Middle frontal gyrus (tissue), 1 donor: Measurements from ENCODE around the gene BTNL8.

ENCODE experiments used
- DNase-seq: peaks from one replicate; pipeline ENCODE4 v3.0.0-alpha.2; 2015; ENCODE audit warnings: low spot score; ENCODE audit errors: extremely low spot score

The BTNL8 gene

GRCh38 chr5:180960209-180960608 is 61.2 kb downstream of the BTNL8 start:
- no peak for DNase-seq

- no peak for DNase-seq
Measured at GRCh38 chr5:180969406-180969805, 70.4 kb downstream of the BTNL8 start.

GRCh38 chr5:180970336-180970735 is 71.4 kb downstream of the BTNL8 start:
- no peak for DNase-seq

GRCh38 chr5:180970875-180971274 is 71.9 kb downstream of the BTNL8 start:
- DNase-seq = no peak

GRCh38 chr5:180974612-180975315 is 75.8 kb downstream of the BTNL8 start:
- no peak for DNase-seq

- DNase-seq = no peak
Measured at GRCh38 chr5:180975338-180975737, 76.4 kb downstream of the BTNL8 start.

- DNase-seq = no peak
Measured at GRCh38 chr5:180976518-180976917, 77.6 kb downstream of the BTNL8 start.

GRCh38 chr5:180977852-180978251 is 78.9 kb downstream of the BTNL8 start:
- no peak for DNase-seq

- no peak for DNase-seq
Measured at GRCh38 chr5:180982008-180982741, 83.2 kb downstream of the BTNL8 start.

GRCh38 chr5:180988016-180988415 is 89.1 kb downstream of the BTNL8 start:
- DNase-seq = no peak

GRCh38 chr5:180988592-180988991 is 89.6 kb downstream of the BTNL8 start, which contains the start of gene BTNL3:
Gene BTNL3, plus strand, starts transcription at chr5:180988846. Its CDS starts 183 bp downstream, at chr5:180989029.
- no peak for DNase-seq

- no peak for DNase-seq
Measured at GRCh38 chr5:180990086-180990881, 91.3 kb downstream of the BTNL8 start.

GRCh38 chr5:180990882-180991242 is 91.9 kb downstream of the BTNL8 start:
- no peak for DNase-seq
